Muscle layer of duodenum (tissue), 2 donors: ENCODE data around the gene POLD1.
"Not testable (repeated sequence)": the region's sequence is repeated elsewhere in the genome, so short reads cannot be mapped to it uniquely, and the experiment has no call there.

Experiments
- H3K27ac ChIP-seq: one replicate; pipeline ENCODE4 v1.7.0; 2013; ENCODE audit warnings: mild to moderate bottlenecking, low read length
- H3K27me3 ChIP-seq: one replicate; pipeline ENCODE4 v1.7.0; 2013; ENCODE audit warnings: low read depth, mild to moderate bottlenecking, control low read depth, low read length
- H3K36me3 ChIP-seq, 2 donors: one replicate each; pipeline ENCODE4 v1.7.0; 2013; ENCODE audit warnings: low read length in 2 of 2, control low read depth in 1 of 2, mild to moderate bottlenecking in 1 of 2; ENCODE audit not compliant: insufficient read depth in 2 of 2, control insufficient read depth in 1 of 2
- H3K4me1 ChIP-seq, 2 donors: one replicate each; pipeline ENCODE4 v1.7.0; 2013; ENCODE audit warnings: low read length in 2 of 2, mild to moderate bottlenecking in 2 of 2, control low read depth in 1 of 2, moderate library complexity in 1 of 2; ENCODE audit not compliant: insufficient read depth in 2 of 2, control insufficient read depth in 1 of 2
- H3K4me3 ChIP-seq, 2 donors: one replicate each; pipeline ENCODE4 v1.7.0; 2013; ENCODE audit warnings: low read length in 2 of 2, low read depth in 1 of 2, mild to moderate bottlenecking in 1 of 2
- H3K9me3 ChIP-seq, 2 donors: one replicate each; pipeline ENCODE4 v1.7.0; 2013; ENCODE audit warnings: low read length in 2 of 2, control low read depth in 1 of 2, mild to moderate bottlenecking in 1 of 2; ENCODE audit not compliant: control insufficient read depth in 1 of 2
- donor health status: healthy.

POLD1 gene

DNA sequence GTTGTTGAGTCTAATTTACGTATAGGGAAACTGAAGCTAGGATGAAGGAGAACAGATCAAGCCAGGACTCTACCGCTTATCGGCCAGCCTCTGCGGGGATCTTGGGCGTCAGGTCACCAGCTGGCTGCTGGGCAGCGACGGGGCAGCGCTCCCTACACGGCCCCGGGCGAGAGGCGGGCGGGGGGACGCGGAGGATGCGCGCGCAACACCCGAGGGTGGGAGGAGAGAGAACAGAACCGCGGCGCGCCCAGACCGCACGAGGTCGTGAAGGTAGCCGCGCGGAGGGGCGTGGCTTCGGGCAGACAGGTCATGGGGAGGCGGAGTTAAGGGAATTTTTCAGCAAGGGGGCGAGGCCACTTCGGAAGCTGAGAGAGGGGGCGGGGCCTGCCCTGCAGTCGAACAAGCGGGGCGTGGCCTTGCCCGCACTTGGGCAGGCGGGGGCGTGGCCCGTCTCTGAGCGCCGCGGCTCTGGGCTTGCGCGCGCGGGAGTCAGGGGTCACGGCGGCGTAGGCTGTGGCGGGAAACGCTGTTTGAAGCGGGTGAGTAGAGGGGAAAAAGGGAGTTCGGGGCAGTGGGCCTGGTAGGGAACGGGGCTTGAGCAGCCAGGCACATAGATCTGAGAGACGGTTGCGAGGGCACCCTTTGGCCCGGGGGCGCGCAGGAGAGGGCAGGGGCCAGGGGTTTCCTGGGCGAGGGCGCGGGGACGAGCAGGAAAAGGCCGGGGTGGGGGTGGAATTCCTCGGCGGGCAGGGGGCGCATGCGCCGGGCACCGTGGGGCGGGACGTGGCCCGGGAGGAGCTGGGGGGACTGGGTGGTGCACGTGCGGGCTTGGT, at the start of gene POLD1:
POLD1 (plus strand) TSS at position 496 of the 833 bp plus-strand sequence. CDS start 14,505 bp downstream, outside the sequence.
- Histone ChIP-seq H3K36me3 (peaks cover 26 to 36% of the 10 kb centered on the region in 2 donors), H3K4me3 (peak within 1 kb of the TSS; percentile 78 to 83), H3K4me1 (peaks cover 4 to 22% of the 10 kb centered on the region in 2 donors), H3K9me3 (no peaks in the 10 kb centered on the region), H3K27me3 (no peaks in the 10 kb centered on the region), H3K27ac (peak within 1 kb of the TSS; percentile 79)

GRCh38 chr19:50334741-50335421, 49.3 kb upstream of the POLD1 start:
- Histone ChIP-seq H3K4me1 (peaks cover 3 to 28% of the 10 kb centered on the region in 2 donors), H3K9me3 (no peaks in the 10 kb centered on the region), H3K4me3 (no peak overlapping the region), H3K36me3 (no peaks in the 10 kb centered on the region), H3K27ac (no peak overlapping the region), H3K27me3 (peaks cover 23% of the 10 kb centered on the region)

DNA sequence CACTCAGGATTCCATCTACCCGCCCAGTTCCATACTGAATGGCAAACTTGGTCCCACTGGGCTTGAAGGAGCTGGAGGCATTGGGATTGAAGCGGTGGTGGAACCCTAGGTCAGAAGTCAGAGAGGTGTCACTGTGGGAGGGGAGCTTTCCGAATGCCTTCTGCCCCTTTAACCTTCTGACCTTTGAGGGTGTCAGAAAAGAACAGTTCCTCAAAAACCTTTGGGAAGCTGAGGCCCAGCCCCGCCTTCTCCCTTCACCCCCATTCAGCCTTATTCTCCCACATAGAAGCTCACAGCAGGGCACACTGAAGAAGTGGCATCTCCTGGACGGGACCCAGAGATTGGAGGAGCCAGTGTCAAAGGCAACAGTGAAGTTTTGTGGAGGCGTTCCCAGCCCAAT, 47.1 kb upstream of the POLD1 start:
- peaks cover 14% of the 10 kb centered on the region for H3K27me3 ChIP-seq
- H3K9me3 ChIP-seq, H3K27ac ChIP-seq, H3K36me3 ChIP-seq, H3K4me3 ChIP-seq: not testable (repeated sequence)
- H3K4me1 ChIP-seq: peaks cover 3 to 19% of the 10 kb centered on the region in 2 donors

GRCh38 chr19:50340331-50340730, 43.8 kb upstream of the POLD1 start:
- no peaks in the 10 kb centered on the region for H3K27me3 ChIP-seq
- no peak overlapping the region for H3K4me3 ChIP-seq
- no peaks in the 10 kb centered on the region for H3K36me3 ChIP-seq
- no peaks in the 10 kb centered on the region for H3K4me1 ChIP-seq
- peaks cover 0 to 8% of the 10 kb centered on the region in 2 donors for H3K9me3 ChIP-seq
- H3K27ac ChIP-seq: no peak overlapping the region

GRCh38 chr19:50341091-50341564, 43.0 kb upstream of the POLD1 start:
- Histone ChIP-seq H3K27ac (no peak overlapping the region), H3K9me3 (peaks cover 0 to 8% of the 10 kb centered on the region in 2 donors), H3K4me3 (no peak overlapping the region), H3K4me1 (no peaks in the 10 kb centered on the region), H3K27me3 (no peaks in the 10 kb centered on the region), H3K36me3 (no peaks in the 10 kb centered on the region)

- Histone ChIP-seq H3K27me3 (no peaks in the 10 kb centered on the region), H3K36me3 (no peaks in the 10 kb centered on the region), H3K27ac (no peak overlapping the region), H3K4me3 (no peak overlapping the region), H3K4me1 (no peaks in the 10 kb centered on the region), H3K9me3 (peaks cover 0 to 8% of the 10 kb centered on the region in 2 donors)
These were observed 39.4 kb upstream of the POLD1 start for GRCh38 chr19:50344661-50345318.

- H3K9me3 ChIP-seq, H3K4me1 ChIP-seq, H3K36me3 ChIP-seq, H3K27ac ChIP-seq, H3K4me3 ChIP-seq, H3K27me3 ChIP-seq: not testable (repeated sequence)
These were observed 37.0 kb upstream of the POLD1 start for GRCh38 chr19:50347089-50347581.

DNA sequence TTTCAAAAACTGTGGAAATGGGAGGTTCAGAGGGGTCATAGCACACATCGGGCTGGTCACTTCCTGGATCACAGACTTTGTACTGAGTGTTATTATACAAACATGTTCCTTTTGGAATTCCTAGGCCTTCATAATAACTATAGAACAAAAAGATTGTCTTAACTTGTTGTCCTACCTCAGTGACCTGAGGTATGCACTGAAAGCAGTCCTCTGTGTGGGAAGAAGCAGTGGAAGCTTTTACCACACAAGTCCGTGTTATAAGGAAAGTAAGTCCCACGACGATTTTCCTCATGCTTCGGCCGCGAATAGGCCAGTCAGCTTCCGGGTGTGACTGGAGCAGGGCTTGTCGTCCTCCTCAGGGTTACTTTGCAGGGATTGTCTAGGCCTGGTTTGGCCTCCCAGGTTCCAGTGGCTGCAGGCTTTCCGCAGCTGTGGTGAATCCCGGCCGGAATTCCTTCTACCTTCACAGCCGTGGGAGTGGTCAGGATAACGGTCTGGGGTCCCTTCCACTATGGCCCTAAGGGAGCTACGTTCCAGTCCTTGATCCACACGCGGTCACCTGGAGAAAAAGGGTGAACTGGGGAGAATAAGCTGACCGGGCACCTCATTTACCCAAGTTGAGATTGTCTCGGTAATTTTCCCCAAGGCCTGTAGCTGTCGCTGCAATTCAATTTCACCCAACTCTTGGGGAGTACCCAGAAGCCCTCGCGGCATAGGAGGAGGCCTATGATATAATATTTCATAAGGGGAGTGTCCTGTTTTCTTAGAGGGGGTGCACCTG, 34.7 kb upstream of the POLD1 start:
- H3K27me3 ChIP-seq: no peaks in the 10 kb centered on the region
- no peak overlapping the region for H3K27ac ChIP-seq
- H3K4me1 ChIP-seq: no peaks in the 10 kb centered on the region

GRCh38 chr19:50352242-50352641, 31.9 kb upstream of the POLD1 start:
- Histone ChIP-seq H3K27ac (no peak overlapping the region), H3K9me3 (no peaks in the 10 kb centered on the region), H3K27me3 (no peaks in the 10 kb centered on the region)

More for the DNA sequence above, 34.7 kb upstream of the POLD1 start:
- no peak overlapping the region for H3K4me3 ChIP-seq
- peaks cover 0 to 8% of the 10 kb centered on the region in 2 donors for H3K9me3 ChIP-seq
- H3K36me3 ChIP-seq: no peaks in the 10 kb centered on the region

DNA sequence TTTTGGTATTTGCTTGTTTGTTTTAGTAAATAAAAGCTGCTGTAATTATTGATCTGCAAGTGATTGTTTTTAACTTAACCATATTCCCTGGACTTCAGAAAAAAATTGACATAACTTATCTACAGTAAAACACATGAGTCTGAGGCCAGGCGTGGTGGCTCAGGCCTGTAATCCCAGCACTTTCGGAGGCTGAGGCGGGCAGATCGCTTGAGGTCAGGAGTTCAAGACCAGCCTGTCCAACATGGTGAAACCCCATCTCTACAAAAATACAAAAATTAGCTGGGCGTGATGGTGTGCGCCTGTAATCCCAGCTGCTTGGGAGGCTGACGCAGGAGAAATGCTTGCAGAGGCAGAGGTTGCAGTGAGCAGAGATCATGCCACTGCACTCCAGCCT, 30.7 kb upstream of the POLD1 start:
- H3K36me3 ChIP-seq, H3K9me3 ChIP-seq, H3K27me3 ChIP-seq, H3K27ac ChIP-seq, H3K4me3 ChIP-seq, H3K4me1 ChIP-seq: not testable (repeated sequence)

More at GRCh38 chr19:50352242-50352641, 31.9 kb upstream of the POLD1 start:
- Histone ChIP-seq H3K4me1 (no peaks in the 10 kb centered on the region), H3K36me3 (no peaks in the 10 kb centered on the region), H3K4me3 (no peak overlapping the region)
